Measurements from ENCODE around the gene ITGA5.

Gene ITGA5

DNA sequence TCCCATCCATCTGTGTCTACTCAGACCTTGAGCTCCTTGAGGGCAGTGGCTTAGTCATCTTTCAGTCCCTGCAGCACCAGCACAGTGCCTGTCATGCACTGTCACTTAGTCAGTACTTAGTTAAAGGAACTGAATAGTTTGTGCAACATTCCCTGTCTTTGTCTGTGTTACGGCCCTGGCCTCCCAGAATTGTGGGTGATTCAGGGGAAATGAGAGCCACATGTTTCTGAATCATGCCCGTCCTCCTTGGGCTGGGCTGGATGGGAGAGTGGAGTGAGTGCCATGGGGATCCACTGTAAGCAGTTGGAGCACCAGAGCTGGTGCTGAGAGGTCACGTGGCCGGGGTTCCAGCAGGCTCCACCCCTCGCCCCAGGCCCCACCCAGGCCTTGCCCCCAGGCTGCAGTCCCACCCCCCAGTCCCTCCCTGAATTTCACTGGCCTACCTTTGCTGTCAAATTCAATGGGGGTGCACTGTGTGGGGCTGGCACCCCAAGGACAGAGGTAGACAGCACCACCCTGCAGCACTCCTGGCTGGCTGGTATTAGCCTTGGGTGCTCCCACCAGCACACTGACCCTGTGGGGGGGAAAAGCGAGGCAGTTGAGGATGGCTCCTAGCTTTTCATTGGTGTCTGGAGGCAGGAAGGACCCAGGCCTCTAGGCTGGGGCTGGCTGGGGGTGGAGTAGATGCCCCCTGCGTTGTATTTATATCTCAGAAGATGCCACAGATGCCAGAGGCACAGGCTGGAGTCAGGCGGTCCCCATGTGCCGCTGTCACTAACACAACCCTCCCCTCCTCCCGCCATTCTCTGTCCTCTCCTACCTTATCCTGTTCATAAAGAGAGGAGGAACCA, 7.5 kb downstream of the ITGA5 start:
- peak; percentile 31 to 47 for DNase-seq (ENCODE audit: low read depth in 2 of 2)

- no peak for DNase-seq (ENCODE audit: low read depth in 2 of 2)
Measured at GRCh38 chr12:54409267-54409666, 9.8 kb downstream of the ITGA5 start.

DNA sequence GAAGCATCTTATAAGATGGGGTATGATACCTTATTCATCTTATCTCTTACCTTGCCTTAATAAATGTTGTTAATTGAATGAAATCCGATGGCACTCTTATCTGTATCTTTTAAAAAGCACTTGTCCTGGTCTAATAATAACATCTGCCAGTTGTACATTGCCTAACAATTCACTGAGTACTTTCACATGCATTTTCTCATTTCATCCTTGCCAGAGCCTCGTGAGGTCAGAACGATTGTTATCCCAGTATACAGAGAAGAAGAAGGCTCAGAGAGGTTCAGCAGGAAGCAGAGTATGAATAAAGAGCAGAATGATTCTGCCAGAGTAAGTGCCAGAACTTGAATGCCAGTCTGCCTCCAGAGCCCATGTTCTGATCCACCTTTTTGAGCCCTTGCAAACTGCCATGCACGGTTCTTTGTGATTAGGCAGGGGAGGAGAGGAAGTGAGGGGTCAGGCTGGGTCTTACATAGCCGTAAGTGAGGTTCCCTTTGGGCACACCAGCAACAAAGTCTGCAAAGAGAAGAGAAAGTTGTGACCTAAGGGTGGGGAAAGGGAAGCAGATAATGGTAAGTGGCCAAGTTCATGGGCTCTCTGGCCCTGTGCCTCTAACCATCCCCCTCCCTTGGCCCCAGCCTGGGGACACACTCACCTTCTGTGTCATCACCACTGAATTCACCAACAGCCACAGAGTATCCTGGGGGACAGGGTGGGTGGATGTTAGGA, 11.7 kb downstream of the ITGA5 start:
- no peak for DNase-seq (ENCODE audit: low read depth in 2 of 2)

GRCh38 chr12:54405573-54405972, 13.5 kb downstream of the ITGA5 start:
- DNase-seq (ENCODE audit: low read depth in 2 of 2), result no peak

- no peak for DNase-seq (ENCODE audit: low read depth in 2 of 2)
Measured at GRCh38 chr12:54405106-54405505, 14.0 kb downstream of the ITGA5 start.

GRCh38 chr12:54404061-54405004, 14.7 kb downstream of the ITGA5 start:
- DNase-seq (ENCODE audit: low read depth in 2 of 2), result peak; percentile 46 to 51

GRCh38 chr12:54401119-54401518, 17.9 kb downstream of the ITGA5 start:
- no peak for DNase-seq (ENCODE audit: low read depth in 2 of 2)

GRCh38 chr12:54398995-54399793, 19.9 kb downstream of the ITGA5 start:
- DNase-seq (ENCODE audit: low read depth in 2 of 2), result peak; percentile 83 to 85

- DNase-seq (ENCODE audit: low read depth in 2 of 2), result no peak
Measured at GRCh38 chr12:54398218-54398617, 20.8 kb downstream of the ITGA5 start.

GRCh38 chr12:54397157-54397556, 21.9 kb downstream of the ITGA5 start:
- DNase-seq (ENCODE audit: low read depth in 2 of 2), result no peak

- no peak for DNase-seq (ENCODE audit: low read depth in 2 of 2)
Measured at GRCh38 chr12:54395545-54395944, 23.5 kb downstream of the ITGA5 start.

- no peak for DNase-seq (ENCODE audit: low read depth in 2 of 2)
Measured at GRCh38 chr12:54394986-54395385, 24.1 kb downstream of the ITGA5 start.

DNA sequence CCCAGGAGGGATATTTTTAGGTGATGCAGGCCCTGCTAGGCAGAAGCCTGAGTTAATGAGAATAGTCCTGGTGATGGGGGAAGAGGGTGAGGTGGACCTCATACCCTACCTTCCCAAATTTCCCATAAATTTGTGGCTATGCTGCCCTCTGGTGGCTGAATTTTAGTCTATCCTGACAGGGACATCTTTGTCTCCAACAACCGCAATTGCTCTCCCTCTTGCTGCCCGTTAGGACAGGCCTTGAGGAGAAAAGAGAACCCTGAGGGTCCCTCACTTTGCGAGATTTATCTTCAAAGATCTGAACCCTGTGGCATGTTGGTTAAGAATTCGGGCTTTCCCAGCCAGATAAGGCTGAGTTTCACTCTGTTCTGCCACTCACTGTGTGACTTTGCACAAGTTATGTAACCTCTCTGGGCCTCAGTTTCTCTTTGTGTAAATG, 24.8 kb downstream of the ITGA5 start:
- peak in 1 of 2 donors; percentile 50 for DNase-seq (ENCODE audit: low read depth in 2 of 2)

DNA sequence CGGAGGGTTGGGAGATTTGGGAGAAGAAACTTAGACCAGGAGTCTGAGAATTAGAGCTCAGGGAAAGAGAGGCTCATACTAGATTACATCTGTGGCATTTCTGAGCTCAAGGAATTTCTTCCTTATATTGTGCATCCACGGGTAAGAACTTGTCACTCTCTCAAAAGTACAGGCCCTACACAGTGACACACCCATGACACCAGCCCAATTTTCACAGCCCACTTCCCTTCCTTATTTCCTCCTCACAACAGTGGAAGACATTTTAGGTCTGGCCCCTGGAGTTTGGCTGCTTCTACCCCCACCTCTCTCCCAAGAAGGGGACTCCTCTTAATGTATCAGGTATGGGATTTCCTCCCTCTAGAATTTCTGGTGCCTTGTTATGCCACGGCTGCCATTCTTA, 25.3 kb downstream of the ITGA5 start:
- DNase-seq (ENCODE audit: low read depth in 2 of 2), result no peak

DNA sequence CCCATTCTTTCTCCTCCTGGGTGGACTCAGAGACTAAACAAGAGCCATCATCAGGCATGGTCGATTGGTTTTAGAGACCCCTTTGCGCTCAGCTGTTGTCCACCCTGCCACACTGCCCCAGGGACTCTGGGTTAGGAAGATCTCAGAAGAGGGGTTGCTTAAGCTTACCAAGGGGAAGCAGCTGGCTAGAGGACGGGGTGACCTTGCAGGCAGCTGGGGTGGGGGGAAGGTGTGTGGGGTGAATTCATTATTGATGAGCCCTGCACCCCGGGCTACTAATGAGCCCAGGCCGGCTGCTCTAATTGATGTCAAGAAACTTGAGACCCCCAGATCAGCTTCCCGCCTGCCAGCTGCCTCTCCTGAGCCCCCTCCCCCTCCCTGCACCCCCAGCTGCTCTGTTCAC, 25.9 kb downstream of the ITGA5 start:
- DNase-seq (ENCODE audit: low read depth in 2 of 2), result no peak

DNA sequence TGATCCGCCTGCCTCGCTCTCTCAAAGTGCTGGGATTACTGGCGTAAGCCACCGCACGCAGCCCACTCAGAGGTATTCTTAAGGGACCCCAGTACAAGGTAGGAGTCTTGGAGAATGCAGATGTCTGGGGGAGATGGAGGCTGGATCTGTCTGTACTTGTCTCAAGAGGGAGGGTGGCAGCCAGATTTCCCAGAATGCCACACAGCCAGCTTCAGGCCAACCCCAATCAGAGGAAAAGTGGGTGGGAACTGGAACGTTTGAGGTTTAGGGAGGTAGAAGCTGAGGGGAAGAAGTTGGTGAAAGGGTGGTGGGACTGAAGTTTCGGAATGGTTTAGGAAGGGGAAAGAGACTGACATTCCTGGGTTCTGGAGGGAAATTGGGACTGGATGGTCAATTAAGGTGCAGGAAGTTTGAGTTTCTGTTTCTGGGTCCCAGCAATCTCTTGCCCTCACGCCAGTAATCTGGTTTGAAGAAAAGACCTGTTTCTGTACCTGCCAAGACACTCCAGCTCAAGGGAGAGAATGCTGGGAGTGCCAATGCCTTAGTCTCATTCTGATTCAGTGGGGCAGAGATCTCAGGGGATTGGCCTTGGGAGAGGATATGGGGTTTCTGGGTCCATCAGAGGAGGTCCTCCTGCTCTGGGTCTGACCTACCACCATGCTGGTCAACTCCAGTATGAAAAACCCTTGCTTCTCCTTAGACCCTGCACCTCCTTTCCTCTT, 26.4 kb downstream of the ITGA5 start:
- DNase-seq (ENCODE audit: low read depth in 2 of 2), result no peak

DNA sequence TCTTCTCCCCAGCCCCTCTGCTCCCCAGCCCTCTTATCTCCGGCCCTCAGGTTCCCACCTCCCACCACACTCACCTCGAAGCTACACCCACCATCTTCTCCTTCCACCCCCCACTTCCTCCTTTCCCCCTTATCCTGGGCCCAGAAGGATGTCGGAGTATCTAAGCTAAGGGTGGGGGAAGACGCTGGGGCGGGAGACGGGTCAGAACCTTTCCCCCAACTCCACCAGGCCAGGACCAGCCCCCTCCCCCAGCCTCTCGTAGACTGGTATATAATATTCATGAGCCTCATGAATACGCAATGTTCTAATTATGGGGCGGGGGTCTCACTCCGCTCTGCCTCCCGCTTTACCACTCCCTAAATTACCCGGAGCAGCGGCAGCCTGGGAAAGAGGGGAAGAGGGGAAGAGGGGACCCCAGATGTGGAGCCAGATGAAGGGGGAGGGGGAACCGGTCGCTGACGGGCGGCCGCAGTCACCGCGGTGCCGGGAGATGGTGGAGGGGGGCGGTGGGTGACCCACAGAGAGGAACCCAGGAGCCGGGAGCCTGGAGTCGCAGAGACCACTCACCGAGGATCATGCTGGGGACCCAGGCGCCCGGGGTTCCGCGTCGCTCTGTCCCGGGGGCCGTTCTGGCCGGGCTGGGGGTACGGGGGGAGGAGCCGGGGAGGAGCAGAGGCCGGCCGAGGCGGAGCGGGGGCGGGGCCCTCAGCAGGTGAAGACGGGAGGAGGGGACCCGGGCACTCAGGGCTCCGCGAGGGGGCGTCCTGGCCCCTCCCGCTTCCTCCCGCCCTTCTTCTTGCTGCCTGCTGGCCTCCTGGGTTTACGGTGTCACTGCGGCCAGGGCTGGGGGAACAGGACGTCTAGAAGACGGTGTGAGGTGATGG, 28.2 kb downstream of the ITGA5 start:
- DNase-seq (ENCODE audit: low read depth in 2 of 2), result peak; percentile 54 to 57

- no peak for DNase-seq (ENCODE audit: low read depth in 2 of 2)
Measured at GRCh38 chr12:54390176-54390667, 28.8 kb downstream of the ITGA5 start.

DNA sequence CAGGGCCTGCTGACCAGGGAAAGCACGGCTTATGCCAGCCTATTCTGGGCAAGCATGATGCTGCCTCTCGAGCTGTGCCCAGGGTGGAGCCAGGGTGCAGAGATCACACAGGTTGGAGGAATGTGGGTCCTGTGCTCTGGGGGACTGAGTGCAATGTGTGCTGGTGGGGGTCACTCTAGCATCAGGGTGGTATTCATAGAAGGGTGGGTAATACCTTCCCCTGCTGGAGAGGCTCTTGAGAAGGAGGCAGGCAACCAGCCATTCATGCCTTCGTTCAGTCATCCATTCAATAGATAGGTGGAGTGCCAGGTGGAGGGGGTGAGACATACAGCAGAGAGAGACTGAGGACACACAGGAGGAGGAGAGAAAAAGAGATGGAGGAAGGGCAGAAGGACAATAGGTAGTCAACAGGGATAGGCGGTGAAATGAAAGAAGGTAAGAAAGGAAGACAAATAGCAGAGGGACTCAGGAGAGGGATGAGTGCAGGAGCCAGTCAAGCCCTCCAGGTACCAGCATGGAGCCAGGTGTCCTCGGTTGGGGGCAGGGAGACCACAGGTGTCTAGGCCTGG, 29.4 kb downstream of the ITGA5 start:
- no peak for DNase-seq (ENCODE audit: low read depth in 2 of 2)

Data from activated CD4-positive, alpha-beta T cell treated with anti-CD3 and anti-CD28 coated beads for 24 hours (primary cell).